ENCODE data around the gene SPOCK1. TPM values are rescaled to one million over a fixed set of nuclear protein-coding genes. Genes with fewer than 3 reads are reported as not detected.

Gene SPOCK1
- polyA plus RNA-seq, 10 donors: 4.0 to 19.9 (median 6.7) TPM

DNA sequence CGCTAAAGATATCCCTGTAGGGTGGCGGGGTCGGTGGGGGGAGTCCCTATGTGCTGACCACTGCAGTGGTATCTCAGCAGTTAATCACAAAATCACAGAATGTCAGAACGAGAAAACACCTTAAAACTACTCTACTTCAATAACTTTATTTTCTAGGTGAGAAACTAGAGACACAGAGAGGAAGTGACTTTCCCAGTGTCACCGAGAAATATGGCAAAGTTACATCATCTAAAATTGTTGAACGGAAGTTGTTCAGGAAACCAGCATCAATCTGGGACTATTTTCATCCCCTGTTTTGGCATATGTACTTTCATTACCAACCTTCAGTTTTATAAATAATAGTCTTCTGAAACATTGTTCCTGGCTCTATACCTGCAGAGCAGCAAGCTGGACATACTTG lies 384.0 kb downstream of the SPOCK1 start:
- DNase-seq: no peak

DNA sequence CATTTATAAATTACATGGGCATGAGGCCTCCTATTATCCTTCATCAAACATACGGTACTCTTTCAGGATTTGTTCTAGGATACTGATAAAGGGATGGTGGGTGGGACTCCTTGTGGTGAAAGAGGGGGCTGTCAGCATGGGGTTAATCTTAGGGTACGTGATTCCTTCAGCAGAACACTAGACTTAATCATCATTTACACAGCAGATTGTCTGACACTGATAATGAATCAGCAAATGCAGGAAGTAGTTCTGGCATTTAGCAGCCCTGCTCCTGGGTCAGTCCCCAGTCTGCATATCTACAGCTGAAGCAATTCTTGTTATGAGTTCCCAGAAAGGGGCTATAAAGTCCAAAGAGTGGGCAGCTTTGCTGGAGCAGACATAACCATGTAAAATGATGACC lies 384.6 kb downstream of the SPOCK1 start:
- peak in 1 of 3 donors; percentile 19 for DNase-seq

DNA sequence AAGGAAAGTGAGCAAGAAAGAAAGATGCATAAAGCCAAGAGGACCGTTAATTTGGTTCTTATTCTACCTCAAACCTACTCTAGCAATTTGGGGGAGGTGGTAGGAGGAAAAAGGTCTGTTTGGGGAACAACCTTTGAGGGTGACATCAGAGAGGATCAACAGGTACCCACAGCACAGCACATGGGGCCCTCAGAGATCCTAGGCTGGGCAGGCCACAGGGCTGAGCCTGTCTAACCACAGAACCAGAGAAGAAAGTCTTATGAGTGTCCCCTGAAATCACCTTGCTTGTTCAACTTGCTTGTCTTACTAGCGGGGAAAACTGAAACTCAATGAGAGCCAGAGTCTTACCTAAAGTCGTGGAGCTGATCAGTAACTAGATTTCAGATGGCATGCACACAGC lies 385.2 kb downstream of the SPOCK1 start:
- no peak for DNase-seq

DNA sequence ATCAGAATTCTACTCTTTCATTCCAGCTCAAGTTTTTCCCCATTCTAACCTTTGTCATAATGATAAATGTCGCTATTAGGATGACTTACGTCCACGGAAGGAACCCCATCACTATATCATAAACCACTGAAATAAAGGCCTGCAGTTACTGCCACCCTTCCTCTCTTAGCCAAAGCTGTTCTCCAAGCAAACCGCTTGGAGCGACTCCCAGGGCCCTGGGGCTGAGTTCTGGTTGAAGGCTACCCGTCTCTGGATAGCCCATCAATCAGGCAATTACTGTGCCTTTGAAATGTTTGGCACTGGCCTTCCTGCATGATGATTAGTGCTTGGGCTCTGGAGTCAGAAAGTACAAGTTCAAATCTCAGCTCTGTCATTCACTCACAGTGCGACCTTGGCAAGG lies 386.0 kb downstream of the SPOCK1 start:
- no peak for DNase-seq

DNA sequence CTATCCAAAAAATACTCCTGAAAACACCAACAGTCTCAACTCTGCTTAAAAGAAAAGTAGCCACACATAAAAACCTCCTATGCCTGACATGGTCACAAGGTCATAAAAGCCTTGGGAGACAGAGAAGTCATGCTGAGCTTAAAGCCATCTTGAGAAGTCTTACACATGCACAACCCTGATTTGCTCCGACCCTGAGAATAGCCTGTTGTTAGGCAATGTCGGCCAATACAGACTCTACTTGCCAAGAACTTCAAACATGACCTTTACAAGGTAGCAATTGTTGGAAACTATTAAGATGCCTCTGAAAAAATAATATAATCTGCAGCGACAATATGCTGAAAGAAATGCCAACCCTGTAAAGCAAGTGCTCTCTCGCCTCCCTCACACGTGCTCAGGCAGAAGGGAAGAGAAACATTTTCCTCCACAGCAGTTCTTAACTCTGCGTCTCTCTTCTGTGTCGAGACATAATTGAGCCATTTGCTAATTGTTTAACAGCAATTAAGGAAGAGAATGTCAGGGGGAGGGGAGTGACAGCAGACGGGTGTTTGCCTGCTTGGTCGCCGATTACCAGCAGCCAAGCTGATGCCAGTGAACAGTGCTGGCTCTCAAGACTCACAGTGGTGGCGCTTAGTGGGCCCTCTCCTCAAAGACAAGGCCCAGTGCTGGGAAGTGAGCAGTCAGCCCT lies 393.6 kb downstream of the SPOCK1 start:
- DNase-seq: no peak

DNA sequence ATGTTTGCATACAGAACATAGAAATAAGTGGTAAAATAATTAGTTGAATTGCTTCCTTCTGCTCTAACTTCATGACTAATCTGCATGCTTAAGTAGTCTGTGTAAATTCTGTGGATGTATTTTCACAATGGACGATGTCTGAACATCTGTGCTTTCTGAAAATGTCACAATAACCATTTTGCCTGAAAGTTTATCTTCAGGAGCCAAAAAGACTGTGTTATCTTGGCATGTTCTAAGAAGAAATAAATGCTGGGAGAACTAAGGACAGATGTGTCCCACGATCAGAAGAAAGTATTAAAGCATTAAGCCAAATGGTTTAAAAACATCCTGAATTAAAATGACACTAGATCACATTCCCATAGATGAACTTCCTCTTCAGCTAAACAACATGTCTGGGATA lies 397.6 kb downstream of the SPOCK1 start:
- peak; percentile 16 to 56 (median 25) for DNase-seq

DNA sequence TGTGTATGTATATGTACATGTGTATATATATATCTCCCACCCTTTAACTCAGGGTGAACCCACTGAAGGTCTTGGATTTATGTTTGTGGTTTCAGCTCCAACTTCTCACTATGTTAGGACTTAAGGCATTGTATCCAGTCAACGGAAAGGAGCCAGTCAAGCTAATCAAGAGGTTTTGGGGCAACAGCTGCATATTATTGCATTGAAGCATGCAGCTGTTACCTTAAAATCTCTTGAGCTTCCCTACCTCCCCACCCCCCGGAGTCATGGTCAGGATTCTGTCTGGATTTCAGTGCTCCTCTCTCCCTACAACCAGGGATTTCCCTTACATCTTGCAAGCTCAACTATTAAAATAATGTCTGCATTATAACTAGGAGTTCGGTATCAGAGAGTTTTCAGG lies 399.5 kb downstream of the SPOCK1 start:
- DNase-seq: no peak

DNA sequence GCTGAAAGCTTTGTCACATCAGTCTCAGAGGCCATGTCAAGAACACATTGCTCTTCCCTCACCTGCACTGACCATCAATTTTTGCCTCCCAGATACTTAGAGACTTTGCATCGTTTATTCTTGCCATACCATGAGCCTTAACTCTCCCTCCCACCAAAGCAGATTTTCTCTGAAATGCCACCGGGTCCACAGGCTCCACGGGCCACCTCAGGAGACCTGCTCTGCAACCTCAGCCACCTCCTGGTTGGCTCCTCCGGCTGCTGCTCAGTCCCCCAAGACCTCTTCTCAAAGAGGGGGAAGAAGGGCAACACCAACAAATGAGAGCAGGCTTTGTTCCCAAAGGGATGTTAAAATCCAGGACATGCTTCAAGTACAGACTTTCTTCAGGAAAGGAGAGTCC lies 400.5 kb downstream of the SPOCK1 start:
- DNase-seq: no peak

DNA sequence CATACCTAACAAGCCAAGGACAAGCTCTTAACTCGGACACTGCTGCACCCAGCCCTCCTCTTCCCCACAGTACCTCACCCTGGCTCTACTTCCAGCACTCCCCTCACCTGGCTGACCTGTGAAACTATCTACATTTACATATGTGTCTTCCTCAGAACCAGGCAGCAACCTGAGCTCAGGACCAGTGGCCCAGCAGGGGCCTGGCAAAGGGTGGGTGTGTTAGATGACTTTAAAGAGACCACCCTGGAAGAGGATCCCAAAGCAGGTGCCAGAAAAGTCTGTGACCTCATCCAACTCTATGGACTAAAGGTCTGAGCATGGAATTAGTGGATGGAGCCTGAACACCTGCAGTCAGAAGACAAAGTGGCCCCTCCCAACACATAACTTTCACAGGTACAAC lies 400.9 kb downstream of the SPOCK1 start:
- DNase-seq: no peak

DNA sequence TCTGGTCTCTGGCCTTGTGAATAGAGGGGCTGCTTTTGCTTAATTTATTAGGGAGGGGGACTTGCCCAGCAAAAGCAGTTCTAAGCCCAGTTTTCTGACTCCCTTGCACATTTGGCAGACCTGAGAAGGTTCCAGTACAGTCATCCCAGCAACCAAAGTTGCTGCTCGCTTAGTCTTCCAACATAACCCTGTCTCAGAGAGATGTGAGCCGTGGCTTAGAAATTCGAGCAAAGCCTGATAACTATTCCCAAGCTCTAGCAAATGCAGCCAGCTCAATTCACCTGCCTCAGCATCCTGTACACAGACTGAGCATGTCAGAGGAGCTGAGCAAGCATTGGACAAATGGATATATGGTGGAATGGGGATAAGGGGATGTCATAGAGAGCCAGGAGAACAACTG lies 401.9 kb downstream of the SPOCK1 start:
- no peak for DNase-seq

DNA sequence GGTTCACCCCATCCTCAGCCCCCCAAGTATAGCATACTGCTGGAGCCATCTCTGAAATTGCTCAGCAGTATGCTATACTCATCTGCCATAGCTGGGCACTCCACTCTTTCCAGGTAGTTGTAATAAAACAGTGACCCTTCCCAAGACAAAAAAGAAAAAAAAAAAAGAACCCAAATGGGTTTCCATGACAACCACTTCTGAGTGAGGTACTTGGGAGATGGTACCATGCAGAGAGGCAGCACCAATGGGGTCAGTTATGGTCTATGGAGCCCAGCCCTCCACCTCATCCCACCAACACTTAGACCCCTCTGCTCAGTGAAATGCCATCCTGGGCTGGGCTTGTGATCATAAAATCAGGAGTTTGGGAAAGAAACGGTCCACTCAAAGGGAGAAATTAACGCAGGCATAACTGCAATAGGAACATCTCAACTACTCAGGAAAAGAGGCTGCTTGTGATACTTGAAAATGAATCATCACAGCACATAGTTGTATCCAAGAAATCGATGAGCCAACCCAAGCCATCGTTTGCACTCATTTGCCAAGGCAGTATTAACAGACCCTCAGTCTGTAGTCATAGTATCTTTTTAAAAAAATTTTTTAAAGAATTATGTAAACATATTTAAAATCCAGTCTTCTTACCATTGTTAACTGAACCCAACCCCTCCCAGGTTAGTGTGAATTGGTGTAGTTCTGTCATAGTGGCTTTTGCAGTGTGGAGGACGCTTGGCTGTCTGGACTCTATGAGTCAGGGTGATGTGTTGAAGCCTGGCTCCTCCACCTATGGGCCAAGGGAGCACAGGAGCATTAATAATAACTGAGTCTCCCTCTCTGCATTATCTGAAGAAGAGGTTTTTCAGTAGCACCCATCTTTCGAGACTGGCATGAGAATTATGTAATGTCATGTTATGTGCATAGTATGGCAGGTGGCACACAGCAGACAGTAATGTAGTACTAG lies 402.7 kb downstream of the SPOCK1 start:
- no peak for DNase-seq

DNA sequence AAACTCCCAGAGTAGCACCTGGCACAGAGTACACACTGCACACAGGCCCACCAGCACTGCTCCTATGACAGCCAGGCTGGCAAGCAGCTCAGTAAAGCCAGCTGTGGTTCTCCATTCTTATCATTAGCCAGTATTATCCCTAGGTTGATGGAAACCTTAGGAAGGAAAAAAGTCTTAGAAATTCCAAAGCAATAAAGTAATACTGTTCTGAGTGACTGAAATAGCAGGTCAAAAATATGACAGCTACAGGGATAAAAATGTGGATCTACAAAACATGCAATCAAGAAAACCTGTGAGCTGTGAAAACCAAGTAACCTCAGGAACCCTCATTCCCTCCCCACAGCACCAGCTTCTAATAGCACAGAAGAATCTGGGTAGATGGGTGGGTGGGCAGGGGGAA lies 403.5 kb downstream of the SPOCK1 start:
- no peak for DNase-seq

DNA sequence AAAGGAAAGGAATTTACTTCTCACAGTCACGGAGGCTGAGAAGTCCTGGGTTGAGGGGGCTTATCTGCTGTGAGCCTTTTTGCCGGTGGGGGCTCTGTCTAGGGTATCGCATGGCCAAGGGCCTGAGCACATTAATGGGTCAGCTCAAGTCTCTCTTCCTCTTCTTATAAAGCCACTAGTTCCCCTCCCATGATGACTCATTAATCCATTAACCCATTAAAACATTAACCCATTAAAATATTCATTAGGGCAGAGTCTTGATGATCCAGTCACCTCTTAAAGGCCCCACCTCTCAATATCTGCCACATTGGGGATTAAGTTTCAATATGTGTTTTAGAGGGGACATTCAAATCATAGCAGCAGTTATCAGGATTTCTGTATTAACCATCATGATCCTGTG lies 406.3 kb downstream of the SPOCK1 start:
- no peak for DNase-seq

DNA sequence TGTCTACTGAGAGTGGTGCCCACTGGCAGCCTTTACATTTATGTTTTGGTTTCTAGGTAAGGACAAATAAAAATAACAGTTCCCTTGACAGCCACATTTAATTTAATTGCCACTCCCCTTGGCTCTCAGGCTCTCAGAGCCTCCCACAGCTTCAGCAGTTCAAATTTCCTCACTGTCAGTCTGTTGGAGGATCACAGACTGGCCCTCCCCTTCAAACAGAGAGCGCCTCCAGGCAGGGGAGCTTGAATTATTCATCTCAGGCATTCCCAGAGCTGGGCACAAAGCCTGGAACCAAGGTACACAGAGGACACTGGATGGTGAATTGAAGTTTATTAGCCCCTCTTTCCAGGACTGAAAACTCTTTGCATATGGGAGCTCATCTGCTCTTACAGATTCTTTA lies 407.7 kb downstream of the SPOCK1 start:
- DNase-seq: no peak

DNA sequence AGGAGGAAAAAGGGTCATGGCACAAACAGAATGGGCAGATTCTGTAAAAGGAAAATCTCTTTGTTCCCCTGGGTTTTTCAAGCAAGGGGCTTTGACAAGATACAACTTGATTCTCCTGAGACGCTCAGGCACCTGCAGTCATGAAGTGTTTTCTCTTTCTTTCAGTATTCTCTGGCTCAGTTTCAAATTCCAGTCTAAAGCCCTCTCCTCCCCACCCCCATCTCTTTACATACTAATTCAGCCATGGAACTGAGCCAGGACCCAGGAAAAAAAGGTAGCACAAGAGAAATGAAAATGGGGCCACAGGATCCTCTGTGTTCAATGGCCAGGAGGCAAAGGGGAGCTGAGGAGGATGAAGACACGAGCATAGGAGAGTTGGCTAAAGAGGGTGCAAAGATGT lies 408.4 kb downstream of the SPOCK1 start:
- DNase-seq: no peak

DNA sequence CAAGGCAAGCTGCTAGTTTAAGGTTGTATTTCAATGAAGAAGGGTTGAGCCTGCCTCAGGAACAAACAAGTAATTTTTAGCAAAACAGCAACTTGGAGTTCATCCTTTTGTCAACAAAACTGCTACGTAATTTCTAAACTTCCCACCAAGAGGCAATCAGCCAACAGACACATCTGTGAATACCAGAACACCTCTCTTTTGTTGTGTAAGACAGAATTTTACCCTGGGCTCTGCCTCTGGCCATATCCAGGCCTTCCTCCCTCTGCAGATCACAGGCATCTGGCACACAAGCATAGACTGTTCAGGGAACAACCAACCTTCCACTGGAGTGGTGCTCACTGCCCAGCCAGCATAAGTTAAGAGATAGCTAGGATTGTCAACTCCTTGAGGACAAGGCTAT lies 409.0 kb downstream of the SPOCK1 start:
- DNase-seq: no peak

DNA sequence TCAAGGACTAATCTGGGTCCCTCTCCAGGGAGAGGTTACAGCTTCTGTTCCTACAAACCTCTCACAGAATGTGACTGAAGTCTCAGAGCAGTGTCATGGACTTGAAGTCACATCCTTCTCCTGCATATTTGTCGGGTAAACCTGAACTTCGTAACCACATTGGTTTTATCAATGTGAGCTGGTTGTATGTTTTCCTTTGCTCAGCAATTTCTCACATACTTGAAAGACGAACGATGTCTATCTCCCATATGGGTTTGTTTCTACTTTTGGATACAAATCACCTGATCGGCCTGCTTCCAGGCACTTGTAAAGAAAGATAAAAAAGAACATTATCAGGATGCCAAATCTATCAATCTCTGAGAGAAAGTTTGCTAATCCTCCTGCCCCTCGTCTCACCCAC lies 411.0 kb downstream of the SPOCK1 start:
- no peak for DNase-seq

DNA sequence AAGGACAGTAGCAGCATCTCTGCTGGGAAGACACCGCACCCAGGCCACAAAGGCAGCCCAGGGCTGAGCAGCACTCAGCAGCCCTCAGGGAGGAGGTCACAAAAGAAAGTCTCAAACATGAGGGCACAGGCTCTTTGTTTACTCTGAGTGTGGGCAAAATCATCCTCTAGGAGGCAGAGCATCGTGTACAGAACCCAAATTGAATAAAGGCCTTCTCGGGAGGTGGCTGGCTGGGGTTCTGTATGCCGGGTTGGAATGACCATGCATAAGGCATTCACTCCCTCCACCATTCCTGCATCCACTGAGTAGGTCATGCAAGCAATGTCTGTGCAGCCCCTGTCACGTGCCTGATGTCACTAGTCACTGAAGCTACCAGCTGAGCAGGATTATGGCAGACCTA lies 412.8 kb downstream of the SPOCK1 start:
- no peak for DNase-seq

DNA sequence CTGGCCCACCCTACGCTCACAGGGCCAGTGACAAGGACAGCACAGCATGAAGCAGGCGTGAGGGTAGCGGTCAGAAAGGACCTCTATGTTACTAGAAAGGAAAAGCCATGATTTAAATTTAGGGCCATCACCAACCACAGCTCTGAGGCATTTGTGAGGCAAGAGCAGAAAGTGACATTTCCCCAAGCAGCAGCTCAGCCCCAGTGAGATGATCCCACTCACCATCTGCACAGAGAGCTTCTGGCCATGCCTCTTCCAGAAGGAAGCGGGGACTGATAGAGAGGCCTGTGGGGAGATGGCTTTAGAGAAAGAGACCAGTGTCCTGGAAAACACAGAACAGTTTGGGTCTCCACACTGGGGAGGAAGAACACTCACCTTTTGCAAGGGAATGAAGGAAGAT lies 413.9 kb downstream of the SPOCK1 start:
- no peak for DNase-seq

DNA sequence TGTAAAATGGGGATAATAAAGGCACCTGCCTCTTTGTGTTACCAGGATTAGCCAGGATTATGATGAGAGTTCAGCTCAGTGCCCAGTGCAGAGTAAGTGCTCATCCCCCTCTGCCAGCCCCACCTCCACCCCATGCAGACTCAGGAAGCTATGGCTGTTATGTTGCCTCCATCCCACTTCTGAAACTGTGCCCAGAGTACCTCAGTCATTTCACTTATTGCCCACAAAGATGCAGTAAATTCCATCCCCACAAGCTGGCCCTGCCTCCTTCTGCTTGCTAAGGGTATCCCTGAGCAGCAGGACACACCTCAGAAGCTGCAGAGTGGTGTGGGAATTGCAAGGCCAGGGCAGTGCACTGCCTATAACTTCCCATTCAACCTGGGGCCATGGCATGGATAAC lies 415.1 kb downstream of the SPOCK1 start:
- no peak for DNase-seq

DNA sequence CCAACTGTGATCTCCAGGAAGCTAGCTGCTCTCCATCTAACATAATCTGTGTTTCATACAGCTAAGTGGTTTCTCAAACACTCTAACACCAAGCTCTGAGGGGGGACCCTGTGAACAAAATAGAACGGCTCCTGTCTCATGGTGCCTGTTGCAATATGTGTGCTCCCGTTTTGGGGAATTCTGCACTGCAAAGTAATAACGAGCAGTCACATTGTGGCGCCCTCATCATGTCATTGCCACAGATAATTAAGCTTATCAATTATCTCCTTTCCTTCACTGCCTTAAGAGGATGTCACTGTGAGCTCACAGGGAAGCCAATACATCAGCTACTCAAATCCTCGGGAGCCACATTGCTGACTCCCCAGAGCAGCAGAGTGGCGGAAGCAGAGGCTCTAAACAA lies 416.2 kb downstream of the SPOCK1 start:
- DNase-seq: no peak

DNA sequence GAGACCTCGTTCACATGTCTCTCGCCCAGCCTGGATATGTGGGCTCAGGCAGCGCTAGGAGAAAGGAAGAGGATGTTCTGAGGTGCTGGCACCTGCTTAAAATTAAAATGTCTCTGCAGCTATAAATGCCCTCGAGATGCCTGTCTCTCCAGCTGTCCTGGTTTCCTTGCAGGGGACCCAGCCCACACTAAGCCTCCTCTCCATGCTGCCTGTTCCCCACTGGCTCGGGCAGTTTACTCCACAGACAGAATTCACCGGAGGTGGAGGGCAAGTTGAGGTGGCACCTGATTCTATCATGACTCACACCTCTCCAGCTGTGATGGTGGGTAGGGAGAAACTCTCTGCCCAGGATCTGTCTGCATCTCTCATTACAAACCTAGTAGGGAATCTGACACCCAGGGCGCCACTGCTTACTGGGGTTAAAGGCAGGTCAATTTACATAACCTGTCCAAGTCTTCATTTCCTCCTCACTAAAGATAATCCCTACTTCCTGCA lies 420.9 kb downstream of the SPOCK1 start:
- DNase-seq: no peak
